Ammon's horn (tissue), 1 donor: ENCODE results near the gene P4HA1.

Source experiments
- DNase-seq: peaks from one replicate; pipeline ENCODE4 v3.0.0-alpha.2; 2016; ENCODE audit warnings: low spot score

Gene P4HA1

DNA sequence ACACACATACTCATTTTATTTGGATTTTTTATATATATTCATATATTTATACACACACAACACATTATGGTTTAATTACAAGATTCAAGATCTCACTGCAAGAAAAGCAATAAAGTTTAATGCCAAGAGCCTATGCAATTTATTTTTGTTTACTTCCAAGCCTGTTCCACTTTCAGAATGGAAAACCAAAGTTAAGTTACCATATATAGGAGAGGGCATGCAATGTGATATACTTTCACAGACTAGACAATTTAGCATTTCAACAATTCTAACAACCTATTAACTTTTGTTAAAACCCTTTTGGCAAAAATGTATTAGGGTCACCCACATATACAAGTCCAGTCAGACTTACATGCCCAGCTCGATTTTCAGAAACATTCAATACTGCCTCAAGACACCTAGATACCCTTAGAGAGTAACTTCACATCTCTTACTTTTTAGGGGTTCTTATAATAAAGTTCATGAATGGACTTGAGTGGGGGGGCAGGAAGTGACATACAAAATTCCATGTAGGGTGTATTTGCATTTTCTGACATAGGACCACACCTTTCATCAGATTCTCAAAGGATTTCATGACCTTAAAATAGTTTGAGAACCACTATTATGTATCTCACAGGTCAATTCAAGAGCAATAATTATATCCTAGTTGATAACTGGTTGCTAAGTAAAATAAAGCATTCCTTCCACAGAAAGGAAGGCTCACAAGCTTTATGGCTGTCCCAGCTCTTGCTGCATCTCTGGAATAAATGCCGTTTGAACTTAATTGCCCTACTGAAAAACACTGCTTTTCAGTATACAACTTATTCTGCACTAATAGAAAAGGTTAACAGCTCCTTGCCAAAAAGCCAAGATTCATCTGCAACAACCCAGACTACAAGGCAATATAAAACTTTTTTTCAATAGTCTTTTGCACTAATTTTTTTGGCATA is 2.5 kb downstream of the P4HA1 start:
- no peak for DNase-seq

- DNase-seq, result no peak
Observed at GRCh38 chr10:73092830-73093229, 3.8 kb downstream of the P4HA1 start.

- no peak for DNase-seq
Observed at GRCh38 chr10:73088304-73088703, 8.4 kb downstream of the P4HA1 start.

GRCh38 chr10:73086816-73087215 is 9.8 kb downstream of the P4HA1 start:
- no peak for DNase-seq

DNA sequence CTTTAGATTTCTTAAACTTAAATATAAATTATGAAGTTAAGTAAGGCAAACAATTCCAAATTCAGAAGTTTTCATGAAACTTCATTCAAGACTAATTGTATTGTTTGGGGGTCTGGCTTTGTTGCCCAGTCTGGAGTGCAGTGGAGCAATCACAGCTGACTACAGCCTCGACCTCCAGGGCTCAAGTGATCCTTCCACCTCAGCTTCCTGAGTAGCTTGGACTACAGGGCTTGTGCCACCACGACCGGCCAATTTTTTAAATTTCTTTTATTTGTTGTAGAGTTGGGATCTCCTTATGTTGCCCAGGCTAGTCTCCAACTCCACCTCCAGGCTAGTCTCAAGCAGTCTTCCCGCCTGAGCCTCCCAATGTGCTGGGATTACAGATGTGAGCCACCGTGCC is 12.5 kb downstream of the P4HA1 start:
- DNase-seq, result no peak

DNA sequence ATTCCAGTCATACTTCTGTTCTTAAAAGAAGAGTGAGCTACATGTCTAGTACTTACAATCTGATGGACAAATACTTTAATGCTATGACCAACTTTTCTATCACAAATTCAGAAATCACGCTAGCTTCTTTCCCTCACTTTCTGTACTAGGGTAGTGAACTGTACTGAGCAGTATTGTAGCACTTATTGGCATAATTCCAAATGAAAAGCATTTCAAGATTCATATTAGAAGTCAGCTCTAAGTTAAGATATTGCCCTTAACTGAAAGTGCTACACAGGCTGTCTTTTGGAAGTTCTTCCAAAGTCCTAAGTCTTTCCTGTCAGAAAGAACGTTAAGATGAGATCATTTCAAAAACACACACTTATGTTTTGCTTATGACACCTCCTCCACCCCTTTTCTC is 13.4 kb downstream of the P4HA1 start:
- no peak for DNase-seq

- DNase-seq, result no peak
Observed at GRCh38 chr10:73079779-73080541, 16.7 kb downstream of the P4HA1 start.

DNA sequence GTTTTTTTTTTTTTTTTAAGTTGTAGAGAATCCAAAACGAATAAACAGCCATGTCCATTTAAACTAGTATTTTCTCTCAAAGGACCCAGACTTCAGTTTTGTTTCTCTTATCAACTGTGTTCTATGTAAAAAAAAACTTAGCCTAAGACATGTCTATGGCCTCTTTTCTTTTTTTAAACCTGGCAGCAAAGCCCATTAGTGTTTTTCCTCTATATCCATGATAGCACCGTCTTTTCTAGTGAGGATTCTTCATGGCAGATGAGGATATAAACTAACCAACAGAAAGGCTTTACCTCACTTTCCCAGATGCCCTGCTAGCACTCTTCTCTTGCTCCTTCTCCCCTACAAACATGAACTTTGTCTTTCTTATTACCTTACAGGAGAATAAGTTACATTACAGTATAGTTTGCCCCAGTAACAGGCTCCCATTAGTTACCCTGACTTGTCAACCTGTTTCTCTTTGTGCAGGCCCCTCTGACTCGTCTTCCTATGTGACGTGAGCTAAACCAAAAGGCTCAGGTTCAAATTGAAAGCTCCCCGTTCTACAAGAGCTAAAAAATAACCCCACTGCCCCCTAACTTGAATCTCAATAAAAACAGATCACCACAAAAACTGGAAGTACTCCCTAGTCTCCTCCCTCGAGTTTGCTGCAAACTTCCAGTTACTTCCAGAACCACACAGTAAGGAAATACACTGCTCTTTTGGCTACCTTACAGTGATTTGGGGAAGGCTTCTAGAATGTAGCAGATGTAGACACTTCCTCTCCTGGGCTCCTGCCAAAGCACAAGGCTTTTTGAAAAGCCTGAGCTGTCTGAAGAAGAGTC is 20.1 kb downstream of the P4HA1 start:
- peak; percentile 79 for DNase-seq

DNA sequence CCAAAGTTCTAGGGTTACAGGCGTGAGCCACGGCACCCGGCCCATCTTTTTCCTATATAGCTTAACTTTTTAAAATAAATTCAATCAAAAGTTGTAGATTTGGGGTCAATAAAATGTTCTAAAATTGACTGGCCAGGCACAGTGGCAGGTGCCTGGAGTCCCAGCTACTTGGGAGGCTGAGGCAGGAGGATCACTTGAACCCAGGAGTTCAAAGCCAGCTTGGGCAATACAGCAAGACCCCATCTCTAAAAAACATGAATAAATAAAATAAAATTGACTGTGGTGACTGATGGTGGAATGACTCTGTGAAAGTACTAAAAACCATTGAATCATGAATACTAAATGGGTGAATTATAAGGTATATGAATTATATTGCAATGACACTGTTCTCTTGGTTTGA is 20.8 kb downstream of the P4HA1 start:
- no peak for DNase-seq

- no peak for DNase-seq
Observed at GRCh38 chr10:73073627-73074026, 23.0 kb downstream of the P4HA1 start.

GRCh38 chr10:73065441-73065840 is 31.2 kb downstream of the P4HA1 start:
- DNase-seq, result no peak

GRCh38 chr10:73061743-73062142 is 34.9 kb downstream of the P4HA1 start:
- no peak for DNase-seq

GRCh38 chr10:73060738-73061635 is 35.7 kb downstream of the P4HA1 start:
- DNase-seq, result no peak

DNA sequence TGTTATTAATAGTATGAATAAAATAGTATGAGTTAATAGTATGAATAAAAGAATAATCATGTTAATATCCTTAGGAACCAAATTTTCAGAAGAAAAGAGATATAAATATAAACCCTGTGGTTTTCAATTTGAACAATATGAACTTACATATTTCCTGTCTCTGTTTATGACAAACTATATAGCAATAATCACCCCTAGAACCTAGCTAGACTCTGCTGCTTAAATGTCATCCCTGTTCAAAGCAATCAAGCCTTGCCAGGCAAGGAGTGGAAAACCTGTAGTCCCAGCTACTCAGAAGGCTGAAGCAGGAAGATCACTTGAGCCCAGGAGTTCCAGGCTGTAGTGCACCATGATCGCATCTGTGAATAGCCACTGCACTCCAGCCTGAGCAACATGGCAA is 36.5 kb downstream of the P4HA1 start:
- DNase-seq, result no peak

DNA sequence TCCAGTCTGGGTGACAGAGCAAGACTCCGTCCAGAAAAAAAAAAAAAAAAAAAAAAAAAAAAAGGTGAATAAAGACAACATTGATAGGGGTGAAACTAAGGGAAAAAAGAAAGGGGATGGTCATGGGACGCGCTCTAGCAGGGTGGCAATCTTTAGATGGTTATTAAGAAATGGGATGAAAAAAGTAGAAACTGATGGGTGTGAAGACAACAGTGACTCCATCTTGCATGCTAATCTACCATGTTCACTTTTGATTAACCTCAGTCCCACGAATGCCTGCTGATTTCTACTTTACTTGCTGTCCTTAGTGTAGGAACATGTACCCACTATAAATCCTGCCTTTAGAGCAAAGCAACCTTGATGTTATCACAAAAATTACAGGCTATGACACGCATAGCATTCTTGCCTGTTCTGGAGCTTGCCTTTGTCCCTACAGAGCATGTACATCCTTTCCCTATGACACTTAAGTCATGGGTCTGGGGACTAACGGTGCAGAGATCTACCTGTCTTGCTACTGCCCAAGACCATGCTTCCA is 38.5 kb downstream of the P4HA1 start:
- DNase-seq, result no peak

GRCh38 chr10:73054286-73054685 is 42.4 kb downstream of the P4HA1 start:
- DNase-seq, result no peak

DNA sequence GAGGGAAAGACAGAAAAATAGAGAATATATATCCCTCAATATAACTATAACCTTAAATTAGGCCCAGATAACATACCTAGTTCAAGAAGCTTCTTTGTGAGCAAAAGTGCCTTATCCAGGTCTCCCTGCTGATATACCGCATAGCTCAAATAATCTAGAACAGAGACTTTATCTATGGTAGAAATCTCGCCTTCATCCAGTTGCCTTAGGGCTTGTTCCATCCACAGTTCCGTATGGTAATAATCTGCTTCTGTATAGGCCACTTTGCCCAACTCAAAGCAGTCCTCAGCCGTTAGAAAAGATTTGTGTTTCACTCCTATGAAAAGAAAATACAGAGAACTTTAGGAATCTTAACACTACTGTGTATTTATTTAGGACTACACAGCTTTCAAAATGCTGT is 43.4 kb downstream of the P4HA1 start:
- no peak for DNase-seq

GRCh38 chr10:73044378-73045285 is 52.0 kb downstream of the P4HA1 start:
- DNase-seq, result no peak

GRCh38 chr10:73043766-73044377 is 52.8 kb downstream of the P4HA1 start:
- no peak for DNase-seq

DNA sequence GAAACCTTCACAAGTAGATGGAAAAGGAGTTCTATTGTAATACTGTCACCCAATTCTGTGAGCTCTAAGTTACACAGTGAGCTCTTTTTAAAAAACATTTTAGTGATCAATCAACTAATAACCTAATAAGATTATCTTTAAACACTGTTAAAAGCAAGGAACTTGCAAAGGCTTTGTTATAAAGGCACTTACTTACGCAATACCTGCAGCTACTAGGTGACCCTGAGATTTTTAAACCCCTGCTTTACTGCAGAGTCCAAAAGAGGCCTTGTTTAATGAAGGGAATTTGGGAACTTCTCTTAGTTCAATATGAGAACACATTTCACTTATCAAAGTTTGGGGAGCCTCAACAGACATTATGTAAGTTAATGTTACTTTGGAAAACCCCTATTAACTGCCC is 53.3 kb downstream of the P4HA1 start:
- no peak for DNase-seq
